Measurements from ENCODE around the gene INO80E. TPM values are rescaled to one million over a fixed set of nuclear protein-coding genes. Genes with fewer than 3 reads are reported as not detected.

Gene INO80E
- total and polyA plus RNA-seq, 2 of the 8 experiments (the other 6 are each of a cell fraction or from before 2014, with no cell fraction given) = 43.0 to 91.2 TPM

- no peak for TF ChIP-seq KDM5A (IDR thresholded peaks at IDR 0.05; ENCODE audit: low read length)
- no peak for TF ChIP-seq POU5F1 (IDR thresholded peaks at IDR 0.05; ENCODE audit: low read depth, low read length)
Measured at GRCh38 chr16:29968205-29968604, 27.8 kb upstream of the INO80E start (continued).
